HL-60 (cell line): ENCODE results near the gene COPS7A.

Experiments
- DNase-seq, 2 experiments: peaks; one replicate each; pipeline ENCODE4 v3.0.0-alpha.2; 2010 to 2020; ENCODE audit warnings: low read depth in 1 of 2, low spot score in 1 of 2
- H3K27ac ChIP-seq: fragments of 250-450 bp; sonication (Bioruptor Pico); replicated peaks from 2 replicates; pipeline ENCODE4 v1.5.1; 2020; ENCODE audit warnings: mild to moderate bottlenecking, moderate library complexity
- H3K27me3 ChIP-seq: fragments of 250-450 bp; sonication (Bioruptor Pico); 2 replicates; pipeline ENCODE4 v1.5.1; 2021; ENCODE audit warnings: mild to moderate bottlenecking, moderate library complexity; ENCODE audit not compliant: insufficient read depth, poor library complexity, severe bottlenecking
- H3K4me3 ChIP-seq: replicated peaks from 2 replicates; pipeline ENCODE4 v1.5.1; 2011; ENCODE audit warnings: mild to moderate bottlenecking, control low read depth, low read length; ENCODE audit not compliant: insufficient read depth
- CTCF ChIP-seq: IDR thresholded peaks from one replicate; pipeline ENCODE4 v1.5.1; 2011; ENCODE audit warnings: low read length, control low read depth, inconsistent platforms; ENCODE audit not compliant: insufficient read depth
- GABPA ChIP-seq: IDR thresholded peaks from 2 replicates; pipeline ENCODE4 v1.6.1; 2012; ENCODE audit warnings: low read depth
- POLR2AphosphoS5 ChIP-seq: IDR thresholded peaks from 2 replicates; pipeline ENCODE4 v1.6.1; 2012; ENCODE audit warnings: low read depth
- REST ChIP-seq: IDR thresholded peaks from 2 replicates; pipeline ENCODE4 v1.6.1; 2012; ENCODE audit warnings: low read depth; ENCODE audit not compliant: insufficient replicate concordance
- SPI1 ChIP-seq: IDR thresholded peaks from 2 replicates; pipeline ENCODE4 v1.6.1; 2012; ENCODE audit warnings: low read depth, mild to moderate bottlenecking, borderline replicate concordance

COPS7A gene

GRCh38 chr12:6698352-6699046 is 25.3 kb upstream of the COPS7A start:
- Histone ChIP-seq H3K27me3 (peaks cover 37% of the 10 kb centered on the region), H3K27ac (no peak overlapping the region), H3K4me3 (no peak overlapping the region)
- no peak for DNase-seq
- TF ChIP-seq POLR2AphosphoS5 (no peak), REST (no peak), GABPA (no peak), SPI1 (no peak), CTCF (no peak)

- H3K4me3 ChIP-seq, result no peak overlapping the region
- no peak for DNase-seq
- TF ChIP-seq POLR2AphosphoS5 (no peak), GABPA (no peak), SPI1 (no peak)
- peaks cover 44% of the 10 kb centered on the region for H3K27me3 ChIP-seq
- H3K27ac ChIP-seq, result no peak overlapping the region
Observed at GRCh38 chr12:6699259-6699988, 24.4 kb upstream of the COPS7A start.

GRCh38 chr12:6699989-6700645 is 23.7 kb upstream of the COPS7A start:
- DNase-seq, result no peak
- Histone ChIP-seq H3K27me3 (peaks cover 47% of the 10 kb centered on the region), H3K27ac (no peak overlapping the region), H3K4me3 (no peak overlapping the region; the same call in 1 of the 2 replicates)
- TF ChIP-seq POLR2AphosphoS5 (no peak), SPI1 (no peak), REST (no peak), CTCF (no peak), GABPA (no peak)

- H3K27me3 ChIP-seq, result peaks cover 47% of the 10 kb centered on the region
- H3K27ac ChIP-seq, result no peak within 1 kb of the TSS
- no peak for DNase-seq
- TF ChIP-seq GABPA, result no peak
- no peak for TF ChIP-seq REST
- no peak for TF ChIP-seq POLR2AphosphoS5
- TF ChIP-seq CTCF, result no peak
- no peak for TF ChIP-seq SPI1
- H3K4me3 ChIP-seq, result no peak within 1 kb of the TSS; the same call in 1 of the 2 replicates
Observed at GRCh38 chr12:6700646-6701051, 23.2 kb upstream of the COPS7A start, which contains the start of gene PIANP. Gene PIANP (minus strand): TSS chr12:6700815. CDS start chr12:6698061, 2,754 bp downstream.
